NOMO-1 treated with dmso at 0.1 percent for 144 hours (cell line): ENCODE measurements around the gene MEGF8.

ENCODE experiments used
- DNase-seq: peaks from one replicate; lab custom pipeline; 2025; ENCODE audit not compliant: unreplicated experiment; lab: John Stamatoyannopoulos, UW

The MEGF8 gene

DNA sequence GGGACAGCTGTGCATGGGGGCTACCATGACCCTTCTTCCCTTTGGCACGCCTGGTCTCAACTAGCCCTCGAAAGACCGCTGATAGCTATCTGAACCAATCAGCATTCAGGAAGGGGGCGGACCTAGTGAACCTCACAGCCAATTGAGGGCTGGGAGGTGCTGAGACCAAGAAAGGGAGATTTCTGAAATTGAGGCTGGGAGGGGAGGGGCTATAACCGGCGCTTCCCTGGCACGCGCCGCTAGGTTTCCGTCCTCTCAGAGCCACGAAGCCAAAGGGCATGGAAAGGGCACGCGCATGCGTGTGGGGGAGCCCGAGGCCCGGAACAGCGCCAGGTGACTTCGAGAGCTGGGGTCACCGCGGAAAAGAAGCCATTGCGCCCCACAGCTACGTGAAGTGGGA is 18.8 kb upstream of the MEGF8 start:
- DNase-seq = no peak

DNA sequence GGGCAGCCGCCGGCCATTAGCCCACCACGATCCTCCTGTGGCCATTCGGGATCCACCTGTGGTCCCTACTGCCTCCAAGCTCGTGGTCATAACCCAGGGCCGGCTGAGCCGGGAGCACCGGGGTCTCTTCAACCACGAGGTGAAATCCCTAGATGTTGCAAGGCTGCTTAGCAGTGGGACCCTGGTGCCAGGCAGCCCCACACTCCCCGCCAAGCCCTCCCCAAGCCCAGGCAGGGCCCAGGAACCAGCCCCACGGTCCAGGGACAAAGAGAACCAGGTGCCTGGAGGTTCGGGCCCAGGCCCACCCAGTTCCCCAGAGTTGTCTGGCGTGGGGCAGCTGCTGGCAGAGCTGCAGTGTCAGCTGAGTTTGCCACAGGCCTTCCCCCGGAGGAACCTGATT is 15.7 kb upstream of the MEGF8 start:
- DNase-seq = no peak

DNA sequence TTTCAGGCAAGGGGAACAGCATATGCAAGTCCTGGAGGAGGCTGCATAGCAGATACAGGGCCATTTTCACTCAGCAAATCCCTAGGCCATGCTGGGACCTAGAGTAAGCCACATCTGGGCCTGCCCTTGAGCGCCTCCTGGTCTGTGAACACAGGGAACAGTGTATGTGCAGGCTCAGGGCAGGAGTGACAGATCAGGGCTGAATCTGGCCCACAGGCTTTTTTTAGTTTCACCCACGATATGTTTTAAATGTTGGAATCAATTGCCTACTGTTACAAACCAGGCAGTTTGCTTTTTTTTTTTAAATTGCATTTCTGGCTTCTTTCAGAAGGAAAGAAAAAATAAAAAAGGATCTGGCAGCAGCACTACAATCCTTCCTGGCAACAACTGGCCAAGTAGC is 13.8 kb upstream of the MEGF8 start:
- no peak for DNase-seq

DNA sequence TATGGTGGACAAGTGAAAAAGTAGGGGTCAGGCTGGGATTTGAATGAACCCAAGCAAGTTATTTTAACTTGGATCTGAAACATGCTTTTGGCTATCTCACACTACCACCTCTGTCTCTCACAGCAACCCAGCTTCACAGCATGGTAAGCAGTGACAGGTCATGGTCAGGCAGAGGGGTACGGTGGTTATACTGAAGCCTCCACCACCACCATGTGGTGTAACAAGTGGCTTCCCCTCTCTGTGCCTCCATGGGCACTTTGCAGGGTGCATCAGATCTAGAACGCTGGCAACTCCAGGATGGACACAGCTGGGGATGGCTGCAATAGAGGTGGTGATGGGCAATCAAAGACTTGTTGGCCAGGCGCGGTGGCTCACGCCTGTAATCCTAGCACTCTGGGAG is 13.1 kb upstream of the MEGF8 start:
- DNase-seq = no peak

DNA sequence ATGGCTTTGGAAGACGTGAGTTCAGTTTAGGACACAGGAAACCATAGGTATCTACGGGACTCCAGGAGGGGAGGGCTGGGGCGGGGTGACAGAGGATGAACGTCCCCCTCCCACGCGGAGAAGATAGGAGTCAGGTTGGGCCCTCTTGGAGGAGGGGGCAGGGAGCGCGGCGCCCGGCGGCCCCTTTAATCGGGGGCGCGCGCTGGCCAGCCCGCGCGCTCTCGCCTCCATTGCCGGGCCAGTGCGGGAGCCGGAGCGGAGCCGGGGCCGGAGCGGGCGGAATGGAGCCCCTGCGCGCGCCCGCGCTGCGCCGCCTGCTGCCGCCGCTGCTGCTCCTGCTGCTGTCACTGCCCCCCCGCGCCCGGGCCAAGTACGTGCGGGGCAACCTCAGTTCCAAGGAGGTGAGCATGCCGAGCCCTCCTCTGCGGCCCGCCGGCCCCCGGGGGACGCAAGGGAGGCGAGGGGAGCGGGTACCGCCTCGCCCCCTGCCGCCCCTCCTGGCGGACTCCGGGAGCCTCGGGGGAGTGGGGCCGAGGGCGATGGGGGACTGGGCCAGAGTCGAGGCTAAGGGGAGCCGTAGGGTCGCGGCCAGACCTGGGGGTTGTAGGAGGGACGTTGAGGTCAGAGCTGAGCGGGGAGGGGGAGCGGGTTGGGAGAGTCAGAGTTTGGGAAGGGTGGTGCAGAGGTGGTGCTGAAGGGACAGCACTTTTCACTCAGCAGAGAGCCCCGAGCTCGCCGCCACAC is 12.2 kb upstream of the MEGF8 start, which contains the start of gene TMEM145:
TSS of gene TMEM145 (plus strand) at position 214 of the 744 bp plus-strand sequence. CDS start at position 282, 68 bp downstream.
- peak; percentile 24 for DNase-seq

DNA sequence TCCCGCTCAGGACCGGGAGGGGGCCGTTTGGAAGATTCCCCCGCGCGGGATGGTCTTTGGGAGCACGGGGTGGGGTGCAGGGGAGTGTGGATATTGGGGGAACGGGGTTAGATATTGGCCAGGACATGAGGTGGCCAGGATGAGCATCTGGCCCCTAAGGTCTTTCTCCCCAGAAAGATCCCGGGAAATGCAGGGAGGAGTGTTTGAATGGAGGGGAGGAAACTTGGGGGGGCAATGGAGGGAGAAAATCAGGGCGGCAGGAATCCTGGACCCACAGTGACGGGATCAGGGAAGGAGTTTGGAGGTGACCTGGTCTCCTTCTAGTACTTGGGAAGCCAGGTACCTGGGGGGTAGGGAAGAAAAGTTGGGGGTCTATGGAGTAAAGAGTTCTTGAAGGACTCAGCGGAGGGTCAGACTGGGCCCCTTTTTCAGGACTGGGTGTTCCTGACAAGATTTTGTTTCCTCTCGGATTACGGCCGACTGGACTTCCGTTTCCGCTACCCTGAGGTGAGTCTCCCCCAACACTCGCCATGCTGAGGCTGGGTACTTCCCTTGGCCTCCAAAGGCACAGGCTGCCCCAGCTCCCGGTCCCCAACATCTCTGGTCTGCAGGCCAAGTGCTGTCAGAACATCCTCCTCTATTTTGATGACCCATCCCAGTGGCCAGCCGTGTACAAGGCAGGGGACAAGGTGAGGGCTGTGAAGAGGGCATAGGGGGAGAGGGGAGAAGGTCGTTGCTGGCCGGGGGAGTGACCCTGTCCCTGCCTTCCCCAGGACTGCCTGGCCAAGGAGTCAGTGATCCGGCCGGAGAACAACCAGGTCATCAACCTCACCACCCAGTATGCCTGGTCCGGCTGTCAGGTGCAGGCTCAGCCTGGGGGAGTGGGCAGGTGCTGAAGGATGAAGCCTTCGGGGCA is 11.3 kb upstream of the MEGF8 start:
- no peak for DNase-seq

DNA sequence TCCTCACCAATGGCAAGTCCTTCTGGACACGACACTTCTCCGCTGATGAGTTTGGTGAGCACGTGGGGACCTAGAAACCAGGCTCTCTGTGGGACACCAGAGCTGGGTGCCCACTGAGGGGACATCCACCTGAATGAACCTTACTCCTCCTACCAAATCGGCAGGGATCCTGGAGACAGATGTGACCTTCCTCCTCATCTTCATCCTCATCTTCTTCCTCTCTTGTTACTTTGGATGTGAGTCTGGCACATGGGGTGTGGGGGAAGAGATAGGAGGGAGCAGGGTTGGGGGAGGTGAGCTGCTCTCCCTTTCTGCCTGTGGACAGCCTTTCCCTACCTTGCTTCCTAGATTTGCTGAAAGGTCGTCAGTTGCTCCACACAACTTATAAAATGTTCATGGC is 10.4 kb upstream of the MEGF8 start:
- no peak for DNase-seq

DNA sequence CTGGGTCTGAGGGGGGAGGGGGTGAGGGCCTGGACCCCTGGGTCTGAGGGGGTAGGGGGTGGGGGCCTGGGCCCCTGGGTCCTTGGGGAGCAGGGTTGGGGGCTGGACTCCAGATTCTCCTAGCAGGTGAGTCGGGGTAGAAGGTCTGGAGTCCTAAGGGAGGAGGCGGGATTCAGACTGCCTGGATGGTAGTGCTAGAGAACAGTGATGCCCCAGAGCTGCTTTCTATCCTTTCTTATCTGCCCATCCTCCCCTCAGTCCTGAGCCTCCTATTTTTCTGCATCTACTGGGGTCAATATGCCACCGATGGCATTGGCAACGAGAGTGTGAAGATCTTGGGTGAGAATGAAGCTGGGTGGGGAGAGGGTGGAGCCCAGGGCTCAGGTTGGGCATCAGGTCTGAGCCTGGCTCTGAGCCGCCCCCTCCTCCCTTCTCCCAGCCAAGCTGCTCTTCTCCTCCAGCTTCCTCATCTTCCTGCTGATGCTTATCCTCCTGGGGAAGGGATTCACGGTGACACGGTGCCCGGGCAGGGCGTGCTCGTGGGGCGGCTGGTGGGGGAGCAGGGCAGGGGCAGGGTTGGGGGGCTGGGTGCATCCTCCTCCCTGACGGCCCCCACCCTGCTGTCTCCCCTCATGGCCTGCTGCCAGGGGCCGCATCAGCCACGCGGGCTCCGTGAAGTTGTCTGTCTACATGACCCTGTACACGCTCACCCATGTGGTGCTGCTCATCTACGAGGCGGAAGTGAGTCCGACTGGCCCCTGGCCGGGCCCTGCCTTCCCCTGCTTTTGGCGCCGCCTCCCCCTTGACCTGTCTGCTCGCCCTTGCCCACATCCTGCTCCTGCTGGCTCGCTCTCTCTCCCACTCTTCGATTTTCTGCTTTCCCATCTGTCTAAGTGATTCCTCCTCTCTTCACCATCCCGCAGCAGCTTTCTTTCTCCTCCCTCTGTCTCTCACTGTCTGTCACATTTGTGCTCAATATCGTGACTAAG is 8.9 kb upstream of the MEGF8 start:
- peak; percentile 19 for DNase-seq

DNA sequence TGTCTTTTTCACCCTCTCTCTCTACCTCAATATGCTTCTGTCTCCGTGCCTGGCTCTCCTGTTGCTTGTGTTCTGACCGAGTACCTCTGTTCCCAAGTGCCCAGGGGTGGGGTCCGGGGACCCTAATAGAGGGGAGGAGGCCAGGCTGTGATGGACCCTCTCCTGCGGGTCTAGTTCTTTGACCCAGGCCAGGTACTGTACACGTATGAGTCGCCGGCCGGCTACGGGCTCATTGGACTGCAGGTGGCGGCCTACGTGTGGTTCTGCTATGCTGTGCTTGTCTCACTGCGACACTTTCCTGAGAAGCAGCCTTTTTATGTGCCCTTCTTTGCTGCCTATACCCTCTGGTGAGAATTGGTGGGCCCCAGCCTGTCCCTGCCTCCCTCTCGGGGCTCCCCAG is 7.9 kb upstream of the MEGF8 start:
- no peak for DNase-seq

DNA sequence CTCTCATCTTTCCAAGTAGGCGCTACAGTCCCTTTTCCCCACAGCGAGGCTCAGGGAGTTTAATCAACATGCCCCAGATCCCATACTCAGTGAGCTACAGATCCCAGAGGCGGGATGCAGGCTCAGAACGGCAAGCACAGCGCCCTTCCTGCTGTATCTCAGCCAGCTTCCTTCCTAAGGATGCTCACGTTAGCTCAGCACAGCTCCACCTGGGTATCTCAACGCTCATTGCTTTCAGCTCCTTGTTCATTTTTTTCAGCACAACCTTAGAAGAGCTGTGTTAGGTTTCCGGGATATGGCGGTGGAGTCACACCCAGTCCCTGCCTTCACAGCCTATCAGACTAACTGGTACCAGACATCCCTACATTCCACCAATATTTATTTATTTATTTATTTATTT is 3.1 kb upstream of the MEGF8 start:
- DNase-seq = no peak

DNA sequence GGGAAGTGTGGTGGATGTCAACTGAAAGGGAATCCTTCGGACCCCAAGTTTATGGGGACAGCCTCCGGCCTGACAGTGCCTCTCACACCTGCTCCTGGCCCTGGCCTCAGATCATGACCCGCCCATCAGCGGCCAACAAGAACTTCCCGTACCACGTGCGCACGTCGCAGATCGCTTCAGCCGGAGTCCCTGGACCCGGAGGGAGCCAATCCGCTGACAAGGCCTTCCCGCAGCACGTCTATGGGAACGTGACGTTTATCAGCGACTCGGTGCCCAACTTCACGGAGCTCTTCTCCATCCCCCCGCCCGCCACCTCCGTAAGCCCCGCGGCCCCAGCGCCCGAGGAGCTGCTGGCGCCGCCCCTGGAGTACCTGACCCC is 2.0 kb upstream of the MEGF8 start:
- no peak for DNase-seq

DNA sequence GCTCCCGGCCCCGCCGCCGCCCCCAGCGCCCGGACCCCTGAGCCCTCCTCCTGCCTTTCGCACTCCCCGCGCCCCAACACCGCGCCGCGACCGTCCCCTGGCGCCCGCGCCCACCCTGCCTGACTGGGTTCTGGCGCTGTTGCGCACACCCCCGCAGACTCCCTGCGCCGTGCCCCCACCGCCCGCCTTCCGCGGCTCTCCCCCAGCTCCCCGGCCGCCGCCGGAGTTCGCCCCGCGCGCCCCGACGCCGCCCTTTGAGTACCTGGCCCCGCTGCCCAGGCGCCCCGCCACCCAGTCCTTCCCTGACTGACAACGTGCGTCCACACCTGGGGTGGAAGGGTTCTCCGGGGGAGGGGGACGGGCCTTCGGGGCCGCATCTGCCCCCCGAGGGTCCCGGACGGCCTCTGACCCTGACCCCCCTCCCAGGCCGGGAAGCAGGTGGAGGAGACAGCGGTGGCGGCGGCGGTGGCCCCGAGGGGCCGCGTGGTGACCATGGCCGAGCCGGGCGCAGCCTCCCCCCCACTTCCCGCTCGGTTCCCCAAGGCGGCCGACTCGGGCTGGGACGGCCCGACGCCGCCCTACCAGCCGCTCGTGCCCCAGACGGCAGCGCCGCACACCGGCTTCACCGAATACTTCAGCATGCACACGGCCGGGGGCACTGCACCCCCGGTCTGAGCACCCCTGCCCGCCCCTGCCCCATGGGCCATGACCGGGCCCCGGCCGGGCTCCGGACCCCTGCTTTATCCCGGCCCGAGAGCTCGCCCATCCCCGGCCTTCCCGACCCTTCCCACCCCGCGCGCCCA is 1.4 kb upstream of the MEGF8 start:
- peak; percentile 29 for DNase-seq

DNA sequence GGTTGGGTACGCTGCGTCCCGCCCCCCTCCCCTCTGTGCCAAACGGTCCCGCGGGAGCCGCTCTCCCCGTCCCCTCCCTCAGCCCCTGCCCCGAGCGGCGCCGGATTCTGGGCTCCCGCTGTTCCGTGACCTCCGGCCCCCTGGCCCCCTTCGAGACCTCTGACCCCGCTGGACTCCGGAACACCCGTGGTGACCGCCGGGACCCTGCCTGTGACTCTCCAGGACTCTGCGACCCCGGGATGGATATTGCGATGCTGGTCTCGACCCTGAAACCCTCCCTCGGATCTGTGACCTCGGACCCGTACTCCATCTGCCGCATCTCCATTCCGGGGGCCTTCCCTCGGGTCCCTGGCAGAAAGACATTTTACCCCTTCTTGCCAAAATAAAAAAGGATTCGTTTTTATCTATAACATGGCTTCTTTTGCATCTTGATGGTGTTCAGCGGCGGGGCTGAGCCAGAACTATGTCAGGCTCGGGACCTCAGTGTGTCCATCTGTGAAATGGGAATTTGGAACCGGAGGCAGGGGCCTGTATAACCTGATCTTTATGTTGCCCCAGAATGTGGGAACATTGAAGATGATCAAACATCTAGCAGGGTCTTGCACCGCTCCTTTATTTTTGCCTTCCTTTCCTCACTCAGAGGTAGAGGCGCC is 654 bp upstream of the MEGF8 start:
- DNase-seq = no peak

DNA sequence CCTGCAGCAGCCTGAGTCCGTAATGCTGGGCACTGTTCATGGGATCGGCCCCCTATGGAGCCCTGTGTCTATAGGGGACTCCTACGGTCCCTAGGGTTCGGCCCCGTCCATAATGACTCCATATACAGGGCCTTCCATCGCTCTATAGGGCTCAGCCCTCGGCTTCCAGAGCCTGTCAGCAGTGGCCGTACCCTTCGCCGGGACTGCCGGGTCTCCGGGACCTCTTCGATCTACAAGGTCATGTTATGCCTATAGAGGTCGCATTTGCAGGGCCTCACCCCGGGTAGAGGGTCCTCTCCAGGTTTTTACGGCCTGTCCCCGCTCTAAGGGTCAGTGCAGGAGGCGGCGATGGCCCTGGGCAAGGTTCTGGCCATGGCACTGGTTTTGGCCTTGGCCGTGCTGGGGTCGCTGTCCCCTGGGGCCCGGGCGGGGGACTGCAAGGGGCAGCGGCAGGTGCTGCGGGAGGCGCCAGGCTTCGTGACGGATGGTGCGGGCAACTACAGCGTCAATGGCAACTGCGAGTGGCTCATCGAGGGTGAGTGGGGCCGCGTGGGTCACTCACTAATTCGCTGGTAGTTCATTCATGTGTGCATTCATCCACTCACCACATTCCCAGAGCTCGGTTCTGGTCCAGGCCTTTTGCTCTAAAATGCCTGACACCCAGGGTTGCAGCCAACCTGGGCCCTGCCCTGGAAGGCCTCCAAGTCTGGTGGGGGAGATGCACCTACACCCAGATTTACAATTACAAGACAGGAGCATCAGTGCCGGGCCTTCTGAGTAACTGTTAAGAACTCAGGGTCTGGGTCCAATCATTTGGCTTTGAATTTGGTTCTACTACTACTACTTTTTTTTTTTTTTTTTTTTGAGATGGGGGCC is 699 bp downstream of the MEGF8 start:
- no peak for DNase-seq

DNA sequence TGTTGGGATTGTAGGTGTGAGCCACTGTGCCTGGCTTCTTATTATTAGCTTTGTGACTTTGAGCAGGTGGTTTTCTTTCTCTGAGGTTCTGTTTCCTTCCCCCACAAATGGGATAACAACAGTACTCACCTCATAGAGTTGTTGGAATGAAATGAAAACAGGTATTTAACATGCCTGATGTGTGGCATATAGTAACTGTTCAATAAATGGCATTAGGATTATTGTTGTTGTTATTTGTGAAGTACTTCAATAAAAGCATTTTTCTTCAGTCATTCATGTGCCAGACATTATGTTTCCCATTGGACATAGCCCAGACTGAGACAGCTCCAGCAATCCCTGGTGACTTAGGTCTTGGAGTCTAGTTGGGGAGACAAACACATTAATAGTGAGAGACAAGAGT is 1.5 kb downstream of the MEGF8 start:
- DNase-seq = no peak

DNA sequence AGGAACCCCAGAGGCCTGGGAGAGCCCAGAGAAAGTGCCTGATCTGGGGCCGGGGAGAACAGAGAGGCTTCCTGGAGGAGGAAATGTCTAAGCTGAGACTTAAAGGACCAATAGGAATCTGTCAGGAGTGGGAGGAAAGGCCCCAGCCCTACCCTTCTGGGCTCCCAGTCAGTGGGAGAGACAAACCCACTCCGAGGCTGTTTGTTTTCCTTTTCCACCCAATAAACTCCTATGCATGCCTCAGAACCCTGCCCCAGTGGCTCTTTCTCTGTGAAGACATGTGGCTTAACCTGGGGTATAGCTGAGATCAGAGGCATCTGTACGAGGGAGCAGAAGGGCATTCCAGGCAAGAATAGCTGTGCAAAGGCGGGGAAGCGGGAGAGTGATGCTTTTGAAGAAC is 1.9 kb downstream of the MEGF8 start:
- DNase-seq = no peak

DNA sequence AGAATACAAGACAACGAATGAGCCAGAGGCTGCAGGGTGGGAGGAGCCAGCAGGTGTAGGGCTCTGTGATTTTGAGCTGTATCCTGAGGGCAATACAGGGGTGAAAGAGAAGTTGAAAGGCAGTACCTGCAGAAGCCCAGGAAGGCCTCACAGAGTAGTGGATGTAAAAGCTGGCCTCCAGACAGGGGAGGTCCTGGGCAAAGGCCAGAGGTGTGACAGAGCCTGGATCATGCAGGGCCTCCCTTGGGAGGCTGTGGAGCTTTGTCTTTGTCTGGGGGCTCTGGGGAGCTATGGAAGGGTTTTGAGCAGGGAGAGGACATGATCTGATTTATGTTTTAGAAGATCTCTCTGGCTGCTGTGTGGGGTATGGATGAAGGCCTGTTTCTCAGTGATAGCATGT is 2.7 kb downstream of the MEGF8 start:
- no peak for DNase-seq

DNA sequence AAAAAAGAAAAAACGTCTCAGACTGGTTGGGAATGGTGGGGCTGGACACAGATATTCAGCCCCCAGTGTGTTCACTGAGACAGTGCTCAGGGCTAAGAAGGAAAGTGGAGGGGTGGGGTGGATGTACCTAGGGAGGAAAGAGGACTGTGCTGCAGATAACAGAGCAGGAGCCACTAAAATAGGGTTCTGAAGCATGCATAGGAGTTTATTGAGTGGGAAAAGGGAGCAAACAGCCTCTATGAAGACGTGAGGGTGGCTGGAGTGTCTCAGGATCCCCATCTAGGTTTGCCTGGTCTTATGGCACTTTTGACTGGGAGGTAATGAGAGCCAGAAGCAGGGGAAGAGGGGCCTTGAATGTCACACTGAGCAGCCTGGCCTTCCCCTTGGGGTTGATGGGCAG is 3.4 kb downstream of the MEGF8 start:
- no peak for DNase-seq

DNA sequence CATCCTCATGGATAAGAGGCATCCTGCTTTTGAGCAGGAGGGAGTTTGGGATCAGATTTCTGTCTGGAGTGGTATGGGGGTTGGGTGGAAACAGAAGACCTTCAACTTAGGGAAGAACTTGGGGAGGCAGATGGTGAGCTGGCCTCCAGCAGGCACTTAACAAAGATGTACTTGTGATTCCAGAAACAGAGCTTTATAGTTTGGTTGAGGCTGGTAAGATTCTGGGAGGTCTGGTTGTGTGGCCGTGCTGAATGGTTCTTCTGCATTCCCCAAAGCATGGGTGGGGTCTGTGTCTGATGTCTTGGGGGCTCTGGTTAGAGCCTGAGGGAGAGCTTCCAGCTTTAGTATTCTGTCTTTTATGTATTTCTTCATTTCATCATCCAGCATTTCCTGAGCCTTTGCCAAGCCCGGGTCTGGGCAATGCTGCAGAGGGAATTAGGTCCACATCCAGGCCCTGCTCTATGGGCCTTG is 4.8 kb downstream of the MEGF8 start:
- no peak for DNase-seq
